Measurements from ENCODE around the gene LSM10. TPM values are rescaled to one million over a fixed set of nuclear protein-coding genes. Genes with fewer than 3 reads are reported as not detected.
A peak's percentile ranks its signal among the peaks of the same experiment; 100 is the strongest.

Gene LSM10
- total RNA-seq, 2 donors from 2014 or later, result 36.8 to 72.7 TPM

DNA sequence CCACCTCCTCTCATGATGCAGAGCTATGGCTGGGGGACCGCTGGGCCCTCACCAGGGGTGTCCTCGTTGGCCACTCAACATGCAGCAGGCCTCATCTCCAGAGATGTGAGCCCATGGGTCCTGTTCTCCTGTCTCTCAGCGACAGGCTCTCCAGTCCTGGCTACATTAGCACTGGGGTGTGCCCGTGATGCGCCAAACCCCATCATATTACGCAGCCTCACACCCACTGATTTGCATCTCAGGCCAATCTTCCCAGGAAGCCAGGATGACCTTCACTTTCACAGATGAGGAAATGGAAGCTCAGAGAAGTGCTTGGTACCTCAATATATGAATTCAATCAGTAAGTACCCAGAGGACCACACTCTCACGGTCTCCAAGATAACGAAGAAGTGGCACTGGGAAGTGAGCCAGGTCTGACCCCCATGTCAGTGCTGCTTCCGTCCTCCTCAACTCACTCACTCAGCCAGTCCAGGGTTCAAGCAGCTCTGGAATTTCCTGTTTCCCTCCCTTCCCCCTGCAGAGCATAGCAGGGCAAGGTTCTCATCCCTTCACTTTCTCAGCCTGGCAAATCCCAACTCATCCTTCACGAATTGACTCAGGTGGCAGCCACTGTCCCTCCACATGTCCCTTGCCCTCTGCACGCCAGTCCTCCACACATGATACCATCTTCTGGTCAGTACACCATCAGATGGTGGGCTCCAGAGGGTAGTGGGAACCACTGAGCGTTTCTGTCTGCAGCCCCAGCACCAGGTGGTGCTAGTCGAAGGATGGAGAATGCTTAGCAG is 45.4 kb downstream of the LSM10 start:
- TF ChIP-seq, protein P1, sequence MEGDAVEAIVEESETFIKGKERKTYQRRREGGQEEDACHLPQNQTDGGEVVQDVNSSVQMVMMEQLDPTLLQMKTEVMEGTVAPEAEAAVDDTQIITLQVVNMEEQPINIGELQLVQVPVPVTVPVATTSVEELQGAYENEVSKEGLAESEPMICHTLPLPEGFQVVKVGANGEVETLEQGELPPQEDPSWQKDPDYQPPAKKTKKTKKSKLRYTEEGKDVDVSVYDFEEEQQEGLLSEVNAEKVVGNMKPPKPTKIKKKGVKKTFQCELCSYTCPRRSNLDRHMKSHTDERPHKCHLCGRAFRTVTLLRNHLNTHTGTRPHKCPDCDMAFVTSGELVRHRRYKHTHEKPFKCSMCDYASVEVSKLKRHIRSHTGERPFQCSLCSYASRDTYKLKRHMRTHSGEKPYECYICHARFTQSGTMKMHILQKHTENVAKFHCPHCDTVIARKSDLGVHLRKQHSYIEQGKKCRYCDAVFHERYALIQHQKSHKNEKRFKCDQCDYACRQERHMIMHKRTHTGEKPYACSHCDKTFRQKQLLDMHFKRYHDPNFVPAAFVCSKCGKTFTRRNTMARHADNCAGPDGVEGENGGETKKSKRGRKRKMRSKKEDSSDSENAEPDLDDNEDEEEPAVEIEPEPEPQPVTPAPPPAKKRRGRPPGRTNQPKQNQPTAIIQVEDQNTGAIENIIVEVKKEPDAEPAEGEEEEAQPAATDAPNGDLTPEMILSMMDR (IDR thresholded peaks at IDR 0.05), result no peak
- TF ChIP-seq POLR2A (IDR thresholded peaks at IDR 0.05) (no peak), POLR2AphosphoS5 (IDR thresholded peaks at IDR 0.05) (no peak)
- intact Hi-C loops (cut with DNase I), result no loop called here
- H3K4me3 ChIP-seq, result no peak overlapping the region
- 84% methylated on average over 13 of the region's 13 CpGs for WGBS
- H3K9me3 ChIP-seq, result no peaks in the 10 kb centered on the region
- H3K27ac ChIP-seq, result no peak overlapping the region
- H3K36me3 ChIP-seq, result peaks cover 13 to 22% of the 10 kb centered on the region in 2 donors
- DNase-seq (ENCODE audit: low spot score), result no peak
- no peaks in the 10 kb centered on the region for H3K27me3 ChIP-seq (replicated peaks; ENCODE audit: insufficient read depth)
- no peaks in the 10 kb centered on the region for H3K4me1 ChIP-seq (replicated peaks)

DNA sequence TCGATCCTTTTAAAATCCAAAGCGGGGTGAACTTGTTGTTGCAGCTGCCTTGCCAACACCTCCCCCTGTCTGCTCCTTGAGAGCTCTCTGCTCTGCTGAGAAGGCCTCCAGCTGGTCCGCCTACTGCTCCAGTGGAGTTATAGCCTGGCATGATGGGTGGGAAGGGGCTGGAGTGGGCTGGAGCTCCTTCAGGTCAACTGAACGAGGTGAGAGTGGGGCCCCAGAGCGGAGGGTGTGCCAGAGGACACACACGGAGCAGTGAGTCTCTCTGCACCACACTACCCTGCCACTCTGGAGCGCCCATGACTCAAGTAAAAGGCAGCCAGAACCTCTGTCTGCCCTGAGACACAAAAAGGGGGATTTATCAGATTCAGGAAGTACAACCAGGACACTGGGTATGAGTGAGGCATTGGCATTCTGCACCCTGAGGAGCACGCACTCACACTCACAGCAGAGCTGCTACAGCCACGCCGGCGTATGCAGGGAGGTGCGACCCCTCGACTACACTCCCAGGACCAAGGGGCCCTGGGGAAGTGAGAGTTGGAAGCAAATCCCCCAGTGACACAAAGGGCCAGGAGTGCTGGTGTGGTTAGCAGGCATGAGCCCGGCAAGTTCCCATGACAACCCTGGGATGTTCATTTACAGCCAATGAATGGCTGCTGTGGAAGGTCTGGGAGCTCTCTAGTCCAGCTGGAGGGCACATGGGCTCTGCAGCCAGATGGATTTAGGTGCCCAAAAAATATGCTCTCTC is 46.3 kb downstream of the LSM10 start:
- Histone ChIP-seq H3K9me3 (no peaks in the 10 kb centered on the region), H3K4me1 (replicated peaks) (no peaks in the 10 kb centered on the region), H3K36me3 (peaks cover 13 to 22% of the 10 kb centered on the region in 2 donors), H3K27me3 (replicated peaks; ENCODE audit: insufficient read depth) (no peaks in the 10 kb centered on the region), H3K27ac (peak overlapping the region; percentile 17 to 34), H3K4me3 (no peak overlapping the region)
- TF ChIP-seq POLR2A (IDR thresholded peaks at IDR 0.05), result no peak
- TF ChIP-seq POLR2AphosphoS5 (IDR thresholded peaks at IDR 0.05), result no peak
- TF ChIP-seq, protein P1 (IDR thresholded peaks at IDR 0.05), result no peak
- intact Hi-C loops (cut with DNase I), result no loop called here
- 56% methylated on average over 14 of the region's 14 CpGs for WGBS
- DNase-seq (ENCODE audit: low spot score), result no peak

DNA sequence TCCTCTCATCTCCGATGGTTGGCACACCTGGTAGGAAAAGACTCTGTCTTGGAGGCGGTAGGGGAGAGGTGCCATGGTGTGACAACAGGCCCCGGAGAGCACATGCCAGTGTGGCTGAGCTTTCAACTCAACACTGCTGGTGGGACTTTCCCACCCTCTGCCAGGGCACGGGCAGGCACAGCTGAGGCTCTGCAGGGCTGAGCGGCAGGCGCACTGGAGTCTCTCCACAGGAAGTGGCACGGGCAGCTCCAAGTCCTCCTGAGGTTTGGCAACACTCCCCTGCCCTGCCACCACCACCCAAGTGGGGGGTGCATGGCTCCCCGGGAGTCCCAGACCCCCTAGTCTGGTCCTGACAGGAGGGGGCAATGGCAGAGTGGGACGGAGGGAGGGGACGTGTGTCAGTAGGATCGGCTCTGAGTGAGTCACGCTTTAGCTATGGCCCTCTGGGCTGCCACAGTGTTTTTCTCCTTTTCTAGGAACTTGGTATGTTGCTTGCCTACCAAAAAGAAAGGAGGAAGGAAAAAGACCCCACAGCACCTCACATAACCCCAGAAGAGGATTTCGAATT is 47.0 kb downstream of the LSM10 start:
- DNase-seq (ENCODE audit: low spot score), result no peak
- H3K9me3 ChIP-seq, result no peaks in the 10 kb centered on the region
- no peaks in the 10 kb centered on the region for H3K27me3 ChIP-seq (replicated peaks; ENCODE audit: insufficient read depth)
- H3K36me3 ChIP-seq, result peaks cover 13 to 22% of the 10 kb centered on the region in 2 donors
- WGBS, result 37% methylated on average over 13 of the region's 13 CpGs
- H3K4me1 ChIP-seq (replicated peaks), result no peaks in the 10 kb centered on the region
- no peak for TF ChIP-seq POLR2AphosphoS5 (IDR thresholded peaks at IDR 0.05)
- TF ChIP-seq POLR2A (IDR thresholded peaks at IDR 0.05), result no peak
- TF ChIP-seq, protein P1 (IDR thresholded peaks at IDR 0.05), result no peak
- peak overlapping the region; percentile 17 to 34 for H3K27ac ChIP-seq
- H3K4me3 ChIP-seq, result no peak overlapping the region
- intact Hi-C loops (cut with DNase I), result no loop called here

DNA sequence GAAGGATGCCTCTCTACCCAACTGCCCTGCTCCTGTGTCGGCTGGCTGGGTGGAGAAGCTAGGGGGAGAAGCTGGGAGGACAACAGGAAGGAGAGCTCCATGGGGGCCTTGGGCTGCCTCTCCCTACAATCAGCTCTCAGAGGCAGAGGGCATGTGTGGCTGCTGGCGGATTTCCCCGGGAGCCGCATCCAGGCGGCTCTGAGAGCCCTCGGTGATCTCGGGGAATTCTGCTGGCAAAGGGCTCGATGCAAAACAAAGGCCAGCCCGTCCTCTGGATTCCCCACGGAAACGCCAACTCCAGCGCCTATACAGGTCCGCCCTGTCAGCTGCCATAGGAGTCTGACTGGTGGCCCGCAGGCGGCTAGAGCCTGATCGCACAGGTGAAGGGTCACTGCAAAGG is 47.9 kb downstream of the LSM10 start:
- no peak for DNase-seq (ENCODE audit: low spot score)
- no peaks in the 10 kb centered on the region for H3K4me1 ChIP-seq (replicated peaks)
- intact Hi-C loops (cut with DNase I), result no loop called here
- peaks cover 7 to 16% of the 10 kb centered on the region in 2 donors for H3K36me3 ChIP-seq
- 66% methylated on average over 16 of the region's 16 CpGs for WGBS
- no peaks in the 10 kb centered on the region for H3K27me3 ChIP-seq (replicated peaks; ENCODE audit: insufficient read depth)
- no peaks in the 10 kb centered on the region for H3K9me3 ChIP-seq
- no peak overlapping the region for H3K4me3 ChIP-seq
- H3K27ac ChIP-seq, result no peak overlapping the region
- TF ChIP-seq, protein P1 (IDR thresholded peaks at IDR 0.05), result no peak
- TF ChIP-seq POLR2A (IDR thresholded peaks at IDR 0.05) (no peak), POLR2AphosphoS5 (IDR thresholded peaks at IDR 0.05) (no peak)
